Omental fat pad (tissue), 4 donors: ENCODE measurements around the gene RSRC1. TPM values are rescaled to one million over a fixed set of nuclear protein-coding genes. Genes with fewer than 3 reads are reported as not detected.

Source experiments
- ATAC-seq: fragments of 150-250 bp; one replicate; pipeline ENCODE4 v1.9.1; 2016; ENCODE audit warnings: mild to moderate bottlenecking, moderate library complexity; ENCODE audit not compliant: low FRiP score
- DNase-seq: peaks from one replicate; pipeline ENCODE4 v3.0.0-alpha.2; 2019; ENCODE audit warnings: low spot score
- CTCF ChIP-seq, 3 donors: fragments of 450-650 bp; IDR thresholded peaks; one replicate each; pipeline ENCODE4 v1.5.1; 2016 to 2017; ENCODE audit warnings: antibody characterized with exemption in 3 of 3, mild to moderate bottlenecking in 3 of 3, moderate library complexity in 2 of 3
- total RNA-seq, 4 donors: library from RNA; depleted of rRNA; stranded (reverse); fragments of >200 nt; gene quantifications; one replicate each; pipeline ENCODE4 v1.1.0, GENCODE V29; 2016

Gene RSRC1
- total RNA-seq, 4 donors from 2014 or later = 30.7 to 48.9 (median 40.9) TPM

DNA sequence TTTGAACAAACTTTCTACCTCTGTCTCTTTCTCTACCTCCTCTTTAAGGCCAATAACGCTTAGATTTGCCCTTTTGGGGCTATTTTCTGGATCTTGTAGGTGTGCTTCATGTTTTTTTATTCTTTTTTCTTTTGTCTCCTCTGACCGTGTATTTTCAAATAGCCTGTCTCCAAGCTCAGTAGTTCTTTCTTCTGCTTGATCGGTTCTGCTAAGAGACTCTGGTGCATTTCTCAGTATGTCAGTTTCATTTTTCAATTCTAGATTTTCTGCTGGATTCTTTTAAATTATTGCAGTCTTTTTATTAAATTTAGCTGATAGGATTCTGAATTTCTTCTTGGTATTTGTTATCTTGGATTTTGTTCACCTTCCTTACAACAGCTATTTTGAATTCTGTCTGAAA lies 148.7 kb downstream of the RSRC1 start:
- TF ChIP-seq CTCF (IDR thresholded peaks at IDR 0.05) = no peak
- DNase-seq (no peak), ATAC-seq (no peak)

DNA sequence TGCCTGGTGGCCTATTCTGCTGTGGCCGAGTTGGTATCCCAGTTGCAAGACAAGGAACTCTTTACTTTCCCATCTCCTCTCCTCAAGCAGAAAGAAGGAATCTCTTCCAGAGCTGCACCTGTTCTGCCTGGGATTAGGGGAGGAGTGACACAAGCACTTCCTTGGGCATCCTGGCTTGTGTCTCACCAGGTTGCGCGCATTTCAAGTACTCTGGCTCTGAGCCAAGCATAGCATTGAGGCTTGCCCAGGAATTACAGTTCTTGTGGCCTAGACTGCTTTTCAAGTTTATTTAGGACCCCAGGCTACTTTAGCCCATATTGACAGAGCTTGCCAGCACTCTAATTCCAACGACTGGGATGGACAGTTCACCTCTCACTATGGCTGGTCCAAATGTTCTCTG lies 150.5 kb downstream of the RSRC1 start:
- no peak for ATAC-seq
- TF ChIP-seq CTCF (IDR thresholded peaks at IDR 0.05) = no peak
- DNase-seq = no peak

DNA sequence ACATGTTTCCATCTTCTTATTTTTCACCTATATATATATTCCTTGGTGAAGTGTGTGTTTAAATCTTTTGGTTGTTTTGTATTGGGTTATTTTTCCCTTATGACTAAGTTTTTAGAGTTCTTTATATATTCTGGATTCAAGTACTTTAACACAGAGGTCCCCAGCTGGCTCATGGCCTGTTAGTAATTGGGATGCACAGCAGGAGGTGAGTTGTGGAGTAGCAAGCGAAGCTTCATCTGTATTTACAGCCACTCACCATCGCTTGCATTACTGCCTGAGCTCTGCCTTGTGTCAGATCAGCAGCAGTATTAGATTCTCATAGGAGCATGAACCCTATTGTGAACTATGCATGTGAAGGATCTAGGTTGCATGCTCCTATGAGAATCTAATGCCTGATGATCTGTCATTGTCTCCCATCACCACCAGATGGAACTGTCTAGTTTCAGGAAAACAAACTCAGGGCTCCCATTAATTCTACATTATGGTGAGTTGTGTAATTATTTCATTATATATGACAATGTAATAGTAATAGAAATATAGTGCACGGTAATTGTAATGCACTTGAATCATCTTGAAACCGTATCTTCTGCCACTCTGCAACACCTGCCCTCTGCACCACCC lies 151.6 kb downstream of the RSRC1 start:
- DNase-seq (no peak), ATAC-seq (no peak)
- no peak for TF ChIP-seq CTCF (IDR thresholded peaks at IDR 0.05)

GRCh38 chr3:158264894-158265293 lies 155.0 kb downstream of the RSRC1 start:
- ATAC-seq (no peak), DNase-seq (no peak)
- no peak for TF ChIP-seq CTCF (IDR thresholded peaks at IDR 0.05)

DNA sequence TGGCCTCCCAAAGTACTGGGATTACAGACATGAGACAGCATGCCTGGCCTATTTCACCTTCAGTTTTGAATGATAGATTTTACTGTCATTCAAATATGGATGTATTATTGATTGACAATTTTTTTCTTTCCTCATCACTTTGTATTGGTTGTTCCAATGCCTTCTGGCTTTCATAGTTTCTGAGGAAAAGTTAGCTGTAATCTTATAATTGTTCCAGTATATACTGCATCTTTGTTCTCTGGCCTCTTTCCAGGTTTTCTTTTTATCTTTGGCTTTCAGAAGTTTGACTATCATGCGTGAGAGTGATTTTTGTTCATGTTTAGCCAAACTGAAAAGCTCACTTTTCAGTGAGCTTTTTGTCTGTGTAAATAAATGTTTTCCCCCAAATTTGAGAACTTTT lies 157.1 kb downstream of the RSRC1 start:
- no peak for TF ChIP-seq CTCF (IDR thresholded peaks at IDR 0.05)
- no peak for ATAC-seq
- DNase-seq = no peak

DNA sequence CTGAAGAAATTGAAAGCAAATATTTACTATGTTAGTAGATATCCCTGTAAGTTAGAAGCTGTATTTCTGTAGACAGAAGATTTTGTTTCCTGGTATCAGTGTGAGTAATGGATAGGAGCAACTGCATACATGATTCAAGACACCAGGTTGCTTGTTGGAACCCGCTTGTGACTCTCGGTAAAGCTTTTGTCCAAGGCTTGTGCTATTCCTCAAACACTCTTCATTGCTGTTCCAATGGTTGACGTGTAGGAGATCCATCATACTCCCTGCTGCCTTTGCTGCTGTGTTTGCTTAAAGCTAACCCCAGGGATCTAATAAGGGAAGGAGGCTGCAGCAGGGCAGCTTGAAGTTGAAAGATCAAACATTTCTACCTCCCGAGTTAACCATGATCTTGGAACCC lies 160.1 kb downstream of the RSRC1 start:
- DNase-seq (no peak), ATAC-seq (no peak)
- TF ChIP-seq CTCF (IDR thresholded peaks at IDR 0.05) = no peak

DNA sequence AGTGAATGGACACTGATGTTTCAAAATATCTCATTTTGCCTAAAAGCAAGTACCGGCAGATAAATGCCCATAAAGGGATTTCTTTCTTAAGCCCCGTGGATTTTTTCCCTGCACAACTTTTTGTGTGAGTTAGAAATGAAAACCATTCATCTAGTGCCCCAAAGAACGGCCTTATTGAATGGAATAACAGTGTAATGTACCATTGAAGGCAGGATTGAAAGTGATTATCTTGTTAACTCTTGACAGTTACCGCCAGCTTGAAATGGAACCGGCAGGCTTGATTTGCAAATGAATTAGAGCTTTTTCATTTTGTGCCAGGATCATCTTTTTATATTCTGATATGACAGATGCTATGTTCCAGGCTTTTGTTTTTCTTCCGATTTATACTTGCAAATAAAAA lies 162.2 kb downstream of the RSRC1 start:
- ATAC-seq (no peak), DNase-seq (no peak)
- TF ChIP-seq CTCF (IDR thresholded peaks at IDR 0.05) = no peak
